Measurements from ENCODE around the gene G3BP1.

- no peak for TF ChIP-seq CTCF (IDR thresholded peaks at IDR 0.05)
- TF ChIP-seq POLR2AphosphoS5 (IDR thresholded peaks at IDR 0.05; ENCODE audit: low read depth, low read length) = no peak
- no peak for TF ChIP-seq SIN3A (IDR thresholded peaks at IDR 0.05; ENCODE audit: borderline replicate concordance, insufficient read depth, low read depth, low read length)
Measured at GRCh38 chr5:151773951-151774350, 2.2 kb downstream of the G3BP1 start.

Data from Panc1 (cell line).